Cortex of kidney (tissue), 1 donor: ENCODE results near the gene RAP2B.

ENCODE experiments used
- DNase-seq: peaks from one replicate; lab custom pipeline; 2025; lab: John Stamatoyannopoulos, UW

Gene RAP2B

DNA sequence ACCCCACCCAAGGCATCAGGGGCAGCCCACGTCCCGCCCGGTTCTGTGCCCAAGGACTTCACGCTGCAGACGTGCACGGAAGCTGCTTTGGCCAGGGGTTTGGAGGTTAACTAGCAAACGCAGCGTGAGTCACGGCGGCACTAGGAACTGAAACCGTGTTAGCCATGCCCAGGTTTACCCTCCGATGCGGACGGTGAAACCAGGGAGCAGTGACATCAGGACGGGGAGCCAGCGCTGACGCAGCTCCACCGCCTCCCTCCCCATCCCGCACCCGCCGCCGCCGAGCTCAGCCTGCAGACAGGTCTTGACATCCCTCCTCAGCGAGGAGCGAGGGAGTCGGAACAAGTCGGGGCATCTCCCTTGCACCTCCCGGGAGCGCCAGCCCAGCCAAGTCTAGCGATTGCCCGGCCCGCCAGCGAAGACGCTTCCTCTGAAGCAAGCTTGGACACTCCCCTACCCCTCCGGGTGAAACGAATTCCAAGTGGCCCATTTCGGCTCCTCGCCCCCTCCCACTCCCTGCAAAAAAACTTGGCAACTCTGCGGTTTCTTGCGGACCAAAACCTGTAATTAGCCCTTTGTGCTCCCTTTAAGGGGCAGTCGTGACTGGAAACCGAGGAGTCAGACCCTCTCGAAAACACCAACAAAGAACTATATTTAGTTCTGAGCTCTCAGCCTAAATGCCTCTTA, 1.4 kb upstream of the RAP2B start:
- DNase-seq, result peak; percentile 9

DNA sequence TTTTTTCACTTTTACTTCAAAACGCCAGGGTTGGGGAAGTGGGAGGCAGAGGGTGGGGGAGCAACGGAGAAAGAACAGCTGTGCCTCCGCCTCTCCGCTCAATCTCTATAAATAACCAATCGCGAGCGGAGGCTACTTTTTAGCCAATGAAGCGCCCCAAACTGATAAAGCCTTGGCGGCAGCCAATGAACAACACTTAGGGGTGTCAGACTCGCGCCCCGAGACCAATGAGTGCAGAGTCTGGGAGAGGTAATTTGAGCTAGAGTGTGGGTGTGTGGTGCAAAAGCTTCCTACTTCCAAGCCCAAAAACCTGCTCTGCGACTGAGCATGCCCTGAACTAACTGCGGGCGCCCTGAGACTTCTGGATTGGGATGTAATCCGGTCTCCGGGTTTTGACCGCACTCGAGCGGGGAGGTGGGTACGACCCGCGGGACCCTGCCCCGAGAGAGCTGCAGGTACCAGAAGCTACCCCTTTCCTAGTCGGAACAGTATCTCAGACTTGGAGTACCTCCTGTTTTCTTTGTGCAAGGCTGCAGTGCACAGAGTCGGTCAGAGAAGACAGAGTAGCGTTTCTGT, 800 bp upstream of the RAP2B start:
- DNase-seq, result peak; percentile 31

- no peak for DNase-seq
Observed at GRCh38 chr3:153162513-153163392, 727 bp downstream of the RAP2B start.

GRCh38 chr3:153163393-153163724, 1.3 kb downstream of the RAP2B start:
- no peak for DNase-seq

GRCh38 chr3:153163756-153164550, 1.9 kb downstream of the RAP2B start:
- DNase-seq, result no peak

- DNase-seq, result no peak
Observed at GRCh38 chr3:153165261-153165681, 3.2 kb downstream of the RAP2B start.

DNA sequence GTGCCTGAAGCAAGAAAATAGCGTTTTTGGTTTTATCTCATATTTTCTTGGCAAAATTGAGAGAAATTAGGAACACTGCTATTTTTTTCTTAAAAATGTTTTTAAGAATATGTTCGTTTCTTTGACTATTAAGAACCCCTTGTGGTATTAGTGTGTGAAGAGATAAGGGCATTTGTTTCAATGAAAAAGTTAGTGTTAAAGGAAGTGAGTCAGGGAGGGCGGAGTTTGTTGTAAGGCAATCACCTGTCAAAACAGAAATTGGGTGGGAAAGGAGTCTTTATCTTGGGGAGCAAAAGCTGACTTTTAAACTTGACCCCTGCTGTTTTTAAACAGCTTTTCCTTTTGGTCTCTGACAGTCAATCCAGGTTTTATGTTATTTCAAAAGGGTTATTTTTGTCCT, 4.2 kb downstream of the RAP2B start:
- DNase-seq, result no peak

- no peak for DNase-seq
Observed at GRCh38 chr3:153166796-153167195, 4.8 kb downstream of the RAP2B start.

DNA sequence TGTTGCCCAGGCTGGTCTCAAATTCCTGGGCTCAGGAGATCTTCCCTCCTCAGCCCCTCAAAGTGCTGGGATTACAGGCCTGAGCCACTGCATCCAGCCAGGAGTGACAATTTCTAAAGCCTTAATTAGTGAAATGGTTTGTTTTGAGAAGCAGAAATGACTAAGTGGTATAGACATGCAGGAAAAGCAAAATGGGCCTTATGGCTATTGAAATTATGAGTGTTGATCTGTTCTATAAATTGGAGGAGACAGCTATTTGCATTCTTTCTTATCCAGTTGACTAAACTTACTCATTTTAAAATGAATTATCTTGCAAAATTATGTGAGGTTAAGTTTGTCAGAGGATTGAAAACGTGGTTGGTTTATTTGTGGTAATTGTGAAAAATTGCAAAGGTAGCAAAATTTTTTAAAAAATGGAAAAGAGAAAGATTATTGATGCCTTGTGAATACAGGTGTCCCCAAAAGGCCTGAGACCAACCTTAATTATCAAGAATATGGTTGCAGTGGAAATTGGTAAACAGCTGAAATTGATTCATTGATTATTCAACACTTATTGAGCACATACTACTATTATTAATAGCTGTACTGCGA, 7.9 kb downstream of the RAP2B start:
- no peak for DNase-seq

DNA sequence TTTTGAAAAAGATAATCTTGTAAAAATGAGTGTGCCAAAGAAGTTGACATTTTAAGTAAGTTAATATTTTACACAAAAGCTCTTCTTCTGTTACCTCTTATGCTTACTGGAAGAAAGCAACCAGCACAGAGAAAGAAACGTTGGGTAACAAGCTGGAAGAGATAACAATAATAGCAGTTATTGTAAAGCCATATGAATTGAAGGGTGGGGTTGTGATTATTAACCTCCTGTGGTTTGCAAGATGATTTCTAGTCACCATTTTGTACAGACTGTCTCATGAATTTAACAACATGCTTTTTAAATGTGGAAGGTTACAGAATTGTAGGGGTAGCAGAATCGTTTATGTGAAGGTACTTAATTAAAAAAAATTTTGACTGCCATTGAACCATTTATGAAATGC, 9.2 kb downstream of the RAP2B start:
- DNase-seq, result no peak

DNA sequence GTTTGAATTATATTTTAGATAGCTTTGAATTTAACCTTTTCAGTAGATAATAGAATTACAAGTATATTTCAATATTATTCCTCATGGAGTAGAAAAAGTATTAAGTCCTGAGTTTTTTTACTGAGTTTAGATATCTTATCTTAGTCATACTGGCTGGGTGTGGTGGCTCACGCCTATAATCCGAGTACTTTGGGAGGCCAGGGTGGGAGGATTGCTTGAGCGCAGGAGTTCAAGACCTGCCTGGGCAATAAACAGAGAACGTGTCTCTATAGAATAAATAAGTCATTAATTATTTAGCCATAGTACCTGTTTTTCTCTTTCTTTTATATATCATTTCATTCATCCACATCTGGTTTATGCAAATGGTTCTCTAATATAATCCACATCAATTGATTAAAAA, 9.9 kb downstream of the RAP2B start:
- no peak for DNase-seq

- no peak for DNase-seq
Observed at GRCh38 chr3:153172796-153173757, 11.1 kb downstream of the RAP2B start.

GRCh38 chr3:153173758-153174516, 11.9 kb downstream of the RAP2B start:
- DNase-seq, result no peak

GRCh38 chr3:153176197-153176596, 14.2 kb downstream of the RAP2B start:
- DNase-seq, result no peak

DNA sequence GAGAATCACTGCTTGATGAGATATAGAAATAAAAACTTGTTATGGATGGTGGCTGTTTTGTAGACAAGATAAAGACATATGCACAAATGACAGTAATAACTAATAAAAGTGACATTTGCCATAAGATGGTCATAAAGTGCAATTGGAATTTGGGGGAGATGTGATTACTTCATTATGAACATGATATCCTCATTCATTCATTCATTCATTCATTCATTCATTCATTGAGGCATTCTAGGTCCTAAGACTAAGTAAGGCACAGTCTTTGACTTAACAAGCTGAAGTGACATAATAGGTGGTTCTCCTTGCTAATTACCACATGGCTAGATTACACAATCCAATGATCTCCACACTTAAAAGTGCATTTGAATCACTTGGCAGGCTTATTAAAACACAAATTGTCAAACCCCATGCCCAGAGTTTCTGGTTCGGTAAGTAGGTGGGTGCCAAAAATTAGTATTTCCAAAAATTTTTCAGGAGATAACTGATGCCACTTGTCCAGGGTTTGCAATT, 18.9 kb downstream of the RAP2B start:
- no peak for DNase-seq

DNA sequence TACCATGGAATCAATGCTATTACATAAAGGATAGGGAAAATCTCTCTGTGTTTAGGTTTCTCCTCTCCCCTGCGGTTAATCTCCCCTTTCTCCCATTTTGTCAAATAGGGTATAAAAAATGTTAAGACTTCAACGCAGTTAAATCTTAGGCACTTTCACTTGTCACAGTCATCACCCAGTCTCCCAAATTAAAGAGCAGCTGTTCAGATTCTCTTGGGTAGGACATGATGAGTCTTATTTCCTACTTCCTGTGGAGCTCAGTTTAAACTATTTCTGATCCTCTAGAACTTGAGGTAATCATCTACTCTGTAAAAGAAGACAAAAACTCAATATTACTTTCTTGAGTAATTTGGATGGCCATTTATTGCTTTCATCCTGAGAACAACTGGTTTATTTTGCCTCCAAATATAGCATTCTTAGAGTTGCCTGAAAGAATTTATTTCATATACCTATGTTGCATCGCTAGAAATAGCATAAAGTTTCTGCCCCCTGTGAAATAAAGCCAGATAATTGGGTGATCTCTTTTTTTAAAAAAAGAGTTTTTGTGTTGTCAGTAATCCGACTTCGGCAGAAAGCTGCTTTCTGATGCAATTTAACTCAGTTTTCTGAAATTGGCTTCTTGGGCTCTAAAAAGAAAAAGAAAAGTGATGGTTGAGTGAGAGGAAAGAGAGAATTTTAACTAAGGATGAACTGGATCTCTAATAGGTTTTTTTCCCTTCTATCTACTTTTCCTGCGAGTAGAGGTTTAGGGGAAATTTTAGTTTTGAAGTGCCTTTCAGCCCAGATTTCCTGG, 20.7 kb downstream of the RAP2B start:
- no peak for DNase-seq

GRCh38 chr3:153190923-153191322, 28.9 kb downstream of the RAP2B start:
- no peak for DNase-seq

DNA sequence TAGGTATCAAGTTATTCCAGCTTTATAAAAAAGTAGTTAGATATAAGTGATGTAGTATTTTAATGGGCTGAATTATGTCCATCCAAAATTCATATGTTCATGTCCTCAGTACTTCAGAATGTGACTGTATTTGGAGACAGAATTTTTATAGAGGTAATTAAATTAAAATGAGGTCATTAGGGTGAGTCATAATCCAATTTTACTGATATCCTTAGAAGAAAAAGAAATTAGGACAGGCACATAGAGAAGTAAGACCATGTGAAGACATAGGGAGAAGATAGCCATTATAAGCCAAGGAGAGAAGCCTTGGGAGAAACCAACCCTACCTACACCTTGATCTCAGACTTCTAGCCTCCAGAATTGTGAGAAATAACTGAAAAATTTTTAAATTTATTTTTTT, 30.3 kb downstream of the RAP2B start:
- DNase-seq, result no peak
